ENCODE data around the gene FGD3.

GRCh38 chr9:93054758-93055704, 107.7 kb downstream of the FGD3 start:
- no peak for TF ChIP-seq POLR2A (IDR thresholded peaks at IDR 0.05)
- TF ChIP-seq CTCF (IDR thresholded peaks at IDR 0.05) = no peak
